Upper lobe of right lung (tissue), 1 donor: ENCODE data around the gene SEC22C. TPM values are rescaled to one million over a fixed set of nuclear protein-coding genes. Genes with fewer than 3 reads are reported as not detected.

ENCODE experiments used
- ATAC-seq: fragments of 200-7000 bp; cut with Tn5 transposase; one replicate; pipeline ENCODE4 v1.9.1; 2020; ENCODE audit warnings: mild to moderate bottlenecking, moderate library complexity
- DNase-seq: peaks from one replicate; pipeline ENCODE4 v3.0.0-alpha.2; 2020
- H3K27ac ChIP-seq: fragments of 200-600 bp; one replicate; pipeline ENCODE4 v1.8.0; 2022
- H3K27me3 ChIP-seq: fragments of 200-600 bp; one replicate; pipeline ENCODE4 v1.8.0; 2022; ENCODE audit warnings: mild to moderate bottlenecking
- H3K36me3 ChIP-seq: fragments of 200-600 bp; one replicate; pipeline ENCODE4 v1.8.0; 2022
- H3K4me1 ChIP-seq: fragments of 200-600 bp; one replicate; pipeline ENCODE4 v1.8.0; 2022
- H3K4me3 ChIP-seq: fragments of 200-600 bp; one replicate; pipeline ENCODE4 v1.8.0; 2022; ENCODE audit warnings: mild to moderate bottlenecking
- H3K9me3 ChIP-seq: fragments of 200-600 bp; one replicate; pipeline ENCODE4 v1.8.0; 2022
- intact Hi-C: fragments of 100-400 bp; cut with DNase I; formaldehyde crosslinking; loops from one replicate; pipeline ENCODE4 v1.11.0; 2022
- long read RNA-seq: library from polyadenylated mRNA; unstranded; transcript quantifications from one replicate; pipeline ENCODE4 v2.0.0, GENCODE V29; 2021
- total RNA-seq: library from RNA; stranded (reverse); fragmentation: NEBNext Ultra II Directional; extraction: Animal tissue kit (Norgen Biotek cat#: 25700); gene quantifications from one replicate; pipeline ENCODE4 v1.2.1, GENCODE V29; 2021
- TF ChIP-seq, protein P1 (sequence below): fragments of 200-600 bp; IDR thresholded peaks from one replicate; pipeline ENCODE4 v1.8.0; 2022; ENCODE audit warnings: antibody characterized with exemption
- donor health status: DM: no; HTN: yes; CAD: no; lungs with severe emphysema.

Gene SEC22C, protein sequence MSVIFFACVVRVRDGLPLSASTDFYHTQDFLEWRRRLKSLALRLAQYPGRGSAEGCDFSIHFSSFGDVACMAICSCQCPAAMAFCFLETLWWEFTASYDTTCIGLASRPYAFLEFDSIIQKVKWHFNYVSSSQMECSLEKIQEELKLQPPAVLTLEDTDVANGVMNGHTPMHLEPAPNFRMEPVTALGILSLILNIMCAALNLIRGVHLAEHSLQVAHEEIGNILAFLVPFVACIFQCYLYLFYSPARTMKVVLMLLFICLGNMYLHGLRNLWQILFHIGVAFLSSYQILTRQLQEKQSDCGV
- total RNA-seq = 48.6 TPM
- long read RNA-seq, transcript SEC22C-202 (7 exons, 1,608 nt) = major isoform, 33 of 82 reads
- long read RNA-seq, transcript SEC22C-201 (7 exons, 1,380 nt) = minor isoform, 20 of 82 reads
- long read RNA-seq, partial matches to known transcripts = 2 of 82 reads
- long read RNA-seq, other reads (novel, unspliced or antisense) = 27 of 82 reads

DNA sequence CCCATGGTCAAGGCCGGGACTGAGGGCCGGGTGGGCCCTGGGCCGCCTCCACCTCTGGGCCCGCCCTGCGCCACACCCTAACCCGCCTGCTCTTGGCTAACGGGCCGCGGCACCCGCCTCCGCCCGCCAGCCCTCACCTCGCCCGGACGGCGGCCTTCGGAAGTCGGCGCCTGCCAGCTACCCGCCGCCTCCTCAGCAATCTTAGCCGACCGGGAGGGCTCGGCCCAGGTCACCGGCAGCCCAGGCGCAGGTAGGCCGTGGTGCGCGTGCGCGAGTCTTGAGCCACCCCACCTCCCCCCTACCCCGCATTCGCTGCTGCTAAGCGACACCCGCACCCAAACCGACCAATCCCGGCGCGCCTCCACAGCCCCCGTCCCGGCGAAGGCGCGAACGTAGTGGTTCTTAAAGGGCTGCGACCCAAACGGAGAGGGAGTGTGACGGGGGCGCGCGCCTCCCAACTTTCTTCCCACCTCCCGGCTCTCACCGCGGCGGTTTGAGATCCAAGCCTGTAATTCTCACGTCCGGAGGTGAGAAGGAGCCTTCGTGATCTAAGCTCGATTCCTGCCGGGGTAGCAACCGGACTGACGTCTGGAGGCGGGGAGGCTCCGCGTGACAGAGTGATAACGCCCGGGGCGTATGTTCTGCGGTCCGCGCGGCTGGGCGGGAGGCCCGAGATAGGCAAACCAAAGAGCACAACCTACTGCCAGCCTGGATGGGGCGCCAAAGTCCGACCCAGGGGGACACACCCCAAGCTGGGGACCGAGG, at the start of gene SEC22C:
Gene SEC22C, minus strand, starts transcription at position 259 of the 765 bp plus-strand sequence. CDS start 12,921 bp downstream, outside the sequence.
- H3K27ac ChIP-seq = peak within 1 kb of the TSS; percentile 87
- DNase-seq (peak; percentile 98), ATAC-seq (peak; percentile 97)
- intact Hi-C loops = no loop called here
- no peaks in the 10 kb centered on the region for H3K36me3 ChIP-seq
- H3K27me3 ChIP-seq = no peaks in the 10 kb centered on the region
- peak within 1 kb of the TSS; percentile 67 for H3K4me3 ChIP-seq
- no peaks in the 10 kb centered on the region for H3K9me3 ChIP-seq
- TF ChIP-seq, protein P1, sequence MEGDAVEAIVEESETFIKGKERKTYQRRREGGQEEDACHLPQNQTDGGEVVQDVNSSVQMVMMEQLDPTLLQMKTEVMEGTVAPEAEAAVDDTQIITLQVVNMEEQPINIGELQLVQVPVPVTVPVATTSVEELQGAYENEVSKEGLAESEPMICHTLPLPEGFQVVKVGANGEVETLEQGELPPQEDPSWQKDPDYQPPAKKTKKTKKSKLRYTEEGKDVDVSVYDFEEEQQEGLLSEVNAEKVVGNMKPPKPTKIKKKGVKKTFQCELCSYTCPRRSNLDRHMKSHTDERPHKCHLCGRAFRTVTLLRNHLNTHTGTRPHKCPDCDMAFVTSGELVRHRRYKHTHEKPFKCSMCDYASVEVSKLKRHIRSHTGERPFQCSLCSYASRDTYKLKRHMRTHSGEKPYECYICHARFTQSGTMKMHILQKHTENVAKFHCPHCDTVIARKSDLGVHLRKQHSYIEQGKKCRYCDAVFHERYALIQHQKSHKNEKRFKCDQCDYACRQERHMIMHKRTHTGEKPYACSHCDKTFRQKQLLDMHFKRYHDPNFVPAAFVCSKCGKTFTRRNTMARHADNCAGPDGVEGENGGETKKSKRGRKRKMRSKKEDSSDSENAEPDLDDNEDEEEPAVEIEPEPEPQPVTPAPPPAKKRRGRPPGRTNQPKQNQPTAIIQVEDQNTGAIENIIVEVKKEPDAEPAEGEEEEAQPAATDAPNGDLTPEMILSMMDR = peak; percentile 44
- peaks cover 20% of the 10 kb centered on the region for H3K4me1 ChIP-seq

DNA sequence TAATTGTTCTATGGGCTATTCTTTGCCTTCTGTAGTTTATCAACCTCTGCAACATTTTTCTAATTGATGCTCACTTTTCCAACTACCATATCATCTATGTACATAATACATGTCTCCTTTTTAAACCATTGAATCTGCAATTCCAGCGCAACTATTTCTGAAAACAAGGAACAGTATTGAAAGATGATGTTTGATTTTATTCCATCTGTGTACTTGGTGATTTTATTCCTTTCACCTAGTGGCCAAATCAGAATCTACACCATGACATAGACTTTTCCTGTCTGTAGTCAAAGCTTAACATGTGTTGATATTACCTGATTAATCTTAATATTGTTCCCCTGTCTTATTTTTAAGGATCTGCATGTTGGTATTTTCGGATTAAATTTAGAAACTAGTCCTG, 31.7 kb upstream of the SEC22C start:
- intact Hi-C loops = no loop called here
- DNase-seq (no peak), ATAC-seq (no peak)
- peaks cover 16% of the 10 kb centered on the region for H3K36me3 ChIP-seq
- H3K9me3 ChIP-seq = no peaks in the 10 kb centered on the region
- no peaks in the 10 kb centered on the region for H3K27me3 ChIP-seq
- H3K4me3 ChIP-seq = no peak overlapping the region
- H3K4me1 ChIP-seq = peaks cover 31% of the 10 kb centered on the region
- H3K27ac ChIP-seq = peak overlapping the region; percentile 55
- TF ChIP-seq, protein P1 = peak; percentile 53

DNA sequence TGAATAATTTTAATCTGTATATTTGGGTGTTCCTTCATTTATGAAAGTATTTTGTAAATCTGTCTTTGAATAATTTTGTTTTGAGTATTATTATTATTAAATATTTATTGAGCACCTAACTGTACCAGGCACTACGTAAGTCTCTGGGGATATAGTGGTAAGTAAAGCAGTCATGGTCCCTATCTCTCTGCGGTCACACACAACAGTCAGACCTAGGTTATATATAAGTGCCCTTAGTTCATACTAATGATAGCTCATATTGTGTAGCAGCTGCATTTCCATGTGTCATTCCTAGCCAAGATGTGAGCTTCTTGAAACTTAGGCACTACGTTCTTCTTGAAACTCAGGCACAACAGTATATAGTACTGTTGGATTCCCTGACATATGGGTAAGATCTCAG, 31.2 kb upstream of the SEC22C start:
- Histone ChIP-seq H3K27me3 (no peaks in the 10 kb centered on the region), H3K4me3 (no peak overlapping the region), H3K36me3 (peaks cover 10% of the 10 kb centered on the region), H3K9me3 (no peaks in the 10 kb centered on the region), H3K4me1 (peaks cover 35% of the 10 kb centered on the region), H3K27ac (peak overlapping the region; percentile 55)
- ATAC-seq (no peak), DNase-seq (no peak)
- intact Hi-C loops = no loop called here
- TF ChIP-seq, protein P1 = no peak

DNA sequence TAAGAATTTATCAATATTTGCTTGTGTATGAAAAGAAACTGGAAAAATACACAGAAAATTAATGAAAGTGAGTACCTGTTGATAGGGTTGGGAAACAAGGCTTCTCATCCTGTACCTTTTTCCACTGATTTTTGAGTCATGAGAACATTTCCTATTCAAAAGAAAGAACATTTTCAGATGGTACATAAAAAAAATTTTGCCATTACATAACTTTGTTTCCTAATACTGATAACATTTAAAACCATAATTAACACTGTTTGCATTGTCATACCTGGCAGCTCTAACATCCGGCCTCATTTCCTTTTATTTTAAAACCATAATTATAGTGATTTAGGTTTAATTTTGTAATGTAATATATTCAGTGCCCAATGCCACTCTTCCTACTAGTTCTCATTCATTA, 30.4 kb upstream of the SEC22C start:
- Histone ChIP-seq H3K4me1 (peaks cover 35% of the 10 kb centered on the region), H3K9me3 (no peaks in the 10 kb centered on the region), H3K27me3 (no peaks in the 10 kb centered on the region), H3K4me3 (no peak overlapping the region), H3K27ac (peak overlapping the region; percentile 55), H3K36me3 (peaks cover 9% of the 10 kb centered on the region)
- DNase-seq (no peak), ATAC-seq (no peak)
- TF ChIP-seq, protein P1 = no peak
- intact Hi-C loops = no loop called here

DNA sequence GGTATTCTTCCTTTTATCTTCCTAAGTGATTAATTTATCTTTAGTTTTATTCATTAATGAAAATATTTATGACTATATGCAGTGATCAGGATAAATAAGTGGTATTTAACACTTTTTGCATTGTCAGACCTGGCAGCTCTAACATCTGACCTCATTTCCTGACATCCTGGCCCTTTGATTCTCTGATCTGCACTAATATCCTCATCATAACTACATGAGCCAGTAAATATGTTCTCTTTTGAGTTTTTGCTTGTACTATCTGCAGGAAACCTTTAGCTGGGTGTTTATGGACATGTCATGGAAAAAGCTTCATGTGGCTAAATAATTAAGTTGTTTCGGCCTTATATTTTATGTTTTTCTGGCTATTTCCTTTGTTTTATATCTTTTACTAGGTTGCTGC, 29.2 kb upstream of the SEC22C start:
- H3K4me3 ChIP-seq = no peak overlapping the region
- no peaks in the 10 kb centered on the region for H3K27me3 ChIP-seq
- ATAC-seq (no peak), DNase-seq (no peak)
- H3K9me3 ChIP-seq = no peaks in the 10 kb centered on the region
- peak overlapping the region; percentile 55 for H3K27ac ChIP-seq
- H3K4me1 ChIP-seq = peaks cover 38% of the 10 kb centered on the region
- intact Hi-C loops = no loop called here
- TF ChIP-seq, protein P1 = no peak
- peaks cover 9% of the 10 kb centered on the region for H3K36me3 ChIP-seq
